Nephron progenitor cell (in vitro differentiated cells): ENCODE measurements around the gene NFASC.

Experiments used
- DNase-seq: peaks from one replicate; pipeline ENCODE4 v3.0.0; 2021
- H3K27ac Mint-ChIP-seq: 2 replicates; pipeline ENCODE4 v1.8.0; 2021; ENCODE audit warnings: mild to moderate bottlenecking, moderate library complexity, mixed read lengths
- H3K27me3 Mint-ChIP-seq: 2 replicates; pipeline ENCODE4 v1.8.0; 2021; ENCODE audit warnings: mild to moderate bottlenecking, low read depth, mixed read lengths; ENCODE audit not compliant: poor library complexity
- H3K36me3 Mint-ChIP-seq: 2 replicates; pipeline ENCODE4 v1.8.0; 2021; ENCODE audit warnings: low read depth, mixed read lengths
- H3K4me1 Mint-ChIP-seq: 2 replicates; pipeline ENCODE4 v1.8.0; 2021; ENCODE audit warnings: mixed read lengths
- H3K4me3 Mint-ChIP-seq: 2 replicates; pipeline ENCODE4 v1.8.0; 2021; ENCODE audit warnings: mild to moderate bottlenecking, moderate library complexity, mixed read lengths
- H3K9me3 Mint-ChIP-seq: 2 replicates; pipeline ENCODE4 v1.8.0; 2021; ENCODE audit warnings: mild to moderate bottlenecking, moderate library complexity, mixed read lengths
- CTCF ChIP-seq: fragments of 200-600 bp; sonication (generic); IDR thresholded peaks from 2 replicates; pipeline ENCODE4 v1.5.0; 2021; ENCODE audit warnings: antibody characterized with exemption

The NFASC gene

DNA sequence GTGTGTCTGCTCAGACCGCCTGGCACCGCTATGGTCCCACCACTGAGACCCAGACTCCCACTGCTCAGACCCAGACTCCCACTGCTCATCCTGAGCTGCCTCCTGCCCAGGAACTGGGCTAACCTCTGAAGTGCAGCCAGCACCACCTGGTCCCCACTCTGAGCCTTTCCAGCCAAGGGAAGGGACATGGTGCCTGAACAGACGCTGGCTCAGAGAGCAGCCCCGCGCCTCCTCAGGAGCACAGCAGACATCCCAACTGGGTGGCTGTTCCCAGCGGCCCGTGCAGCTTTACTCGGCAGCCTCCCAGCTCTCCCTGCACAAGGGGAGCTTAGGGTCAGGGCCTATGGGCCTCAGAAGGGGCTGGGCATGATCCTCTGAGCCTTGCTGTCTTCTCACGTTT lies 144.6 kb downstream of the NFASC start:
- Mint-ChIP-seq H3K4me3 (no peak overlapping the region), H3K27ac (no peak overlapping the region), H3K4me1 (peaks cover 43% of the 10 kb centered on the region), H3K9me3 (no peaks in the 10 kb centered on the region), H3K36me3 (no peaks in the 10 kb centered on the region), H3K27me3 (peaks cover 50% of the 10 kb centered on the region)
- TF ChIP-seq CTCF = no peak
- no peak for DNase-seq

GRCh38 chr1:205016075-205016474 lies 145.4 kb downstream of the NFASC start:
- Mint-ChIP-seq H3K36me3 (no peaks in the 10 kb centered on the region), H3K9me3 (no peaks in the 10 kb centered on the region), H3K27me3 (peaks cover 57% of the 10 kb centered on the region), H3K4me1 (peaks cover 41% of the 10 kb centered on the region), H3K4me3 (no peak overlapping the region), H3K27ac (no peak overlapping the region)
- DNase-seq = no peak
- no peak for TF ChIP-seq CTCF

GRCh38 chr1:205016584-205016983 lies 145.9 kb downstream of the NFASC start:
- Mint-ChIP-seq H3K27ac (no peak overlapping the region), H3K4me3 (no peak overlapping the region), H3K4me1 (peaks cover 41% of the 10 kb centered on the region), H3K36me3 (no peaks in the 10 kb centered on the region), H3K9me3 (no peaks in the 10 kb centered on the region), H3K27me3 (peaks cover 57% of the 10 kb centered on the region)
- TF ChIP-seq CTCF = no peak
- no peak for DNase-seq

DNA sequence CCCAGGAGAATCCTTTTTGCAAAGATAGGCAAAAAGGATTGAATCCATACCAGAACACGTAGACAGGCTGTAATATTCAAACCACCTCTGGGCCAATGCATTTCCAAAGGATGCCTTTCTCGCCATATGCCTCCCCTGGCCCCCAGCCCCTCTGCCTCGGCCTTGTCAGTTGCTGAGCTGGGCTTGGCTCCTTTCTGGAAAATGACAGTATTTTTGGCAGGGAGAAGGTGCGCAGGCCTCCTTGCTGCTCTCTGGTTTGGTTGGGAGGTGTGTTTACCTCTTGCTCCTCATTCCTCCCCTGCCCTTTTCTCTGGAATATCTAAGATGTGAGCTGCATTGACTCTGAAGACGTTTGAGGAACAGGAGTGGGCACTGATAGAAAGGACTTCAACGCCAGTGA lies 146.3 kb downstream of the NFASC start:
- Mint-ChIP-seq H3K27ac (no peak overlapping the region), H3K27me3 (peaks cover 61% of the 10 kb centered on the region), H3K36me3 (no peaks in the 10 kb centered on the region), H3K4me3 (no peak overlapping the region), H3K9me3 (no peaks in the 10 kb centered on the region), H3K4me1 (peaks cover 41% of the 10 kb centered on the region)
- TF ChIP-seq CTCF = no peak
- no peak for DNase-seq

GRCh38 chr1:205017766-205018165 lies 147.1 kb downstream of the NFASC start:
- Mint-ChIP-seq H3K36me3 (no peaks in the 10 kb centered on the region), H3K27me3 (peaks cover 68% of the 10 kb centered on the region), H3K4me3 (no peak overlapping the region), H3K4me1 (peaks cover 39% of the 10 kb centered on the region), H3K27ac (no peak overlapping the region), H3K9me3 (no peaks in the 10 kb centered on the region)
- DNase-seq = no peak
- TF ChIP-seq CTCF = no peak

GRCh38 chr1:205018381-205018780 lies 147.7 kb downstream of the NFASC start:
- Mint-ChIP-seq H3K4me3 (no peak overlapping the region), H3K36me3 (no peaks in the 10 kb centered on the region), H3K27me3 (peaks cover 74% of the 10 kb centered on the region), H3K27ac (no peak overlapping the region), H3K4me1 (peaks cover 33% of the 10 kb centered on the region), H3K9me3 (no peaks in the 10 kb centered on the region)
- no peak for TF ChIP-seq CTCF
- no peak for DNase-seq
